SK-N-SH treated with all-trans-retinoic acid at 6 μM for 48 hours (cell line): ENCODE results near the gene CCL4.

Source experiments
- ARNTL ChIP-seq: fragments of 450-650 bp; formaldehyde crosslinking; IDR thresholded peaks from 2 replicates; pipeline ENCODE4 v1.5.0; 2020; ENCODE audit warnings: low read depth, mild to moderate bottlenecking, moderate library complexity, borderline replicate concordance
- CREB5 ChIP-seq: fragments of 250-450 bp; sonication (Bioruptor Pico); IDR thresholded peaks from 2 replicates; pipeline ENCODE4 v1.5.1; 2020; ENCODE audit warnings: low read depth, mild to moderate bottlenecking, moderate library complexity
- ZFP3 ChIP-seq: fragments of 250-450 bp; sonication (Bioruptor Pico); IDR thresholded peaks from 2 replicates; pipeline ENCODE4 v1.5.0; 2020; ENCODE audit warnings: mild to moderate bottlenecking, moderate library complexity
- ZFP30 ChIP-seq: fragments of 450-650 bp; formaldehyde crosslinking; IDR thresholded peaks from 2 replicates; pipeline ENCODE4 v1.5.0; 2022; ENCODE audit warnings: mild to moderate bottlenecking, moderate library complexity
- TF ChIP-seq, protein P1 (sequence below): fragments of 250-450 bp; sonication (Bioruptor Pico); IDR thresholded peaks from 2 replicates; pipeline ENCODE4 v1.5.0; 2020; ENCODE audit warnings: mild to moderate bottlenecking, moderate library complexity
- TF ChIP-seq, protein P2 (sequence below): fragments of 250-450 bp; sonication (Bioruptor Pico); IDR thresholded peaks from 2 replicates; pipeline ENCODE4 v1.8.0; 2020; ENCODE audit warnings: mild to moderate bottlenecking, moderate library complexity, borderline replicate concordance

GRCh38 chr17:36059406-36059805 lies 44.2 kb upstream of the CCL4 start:
- TF ChIP-seq, protein P1, sequence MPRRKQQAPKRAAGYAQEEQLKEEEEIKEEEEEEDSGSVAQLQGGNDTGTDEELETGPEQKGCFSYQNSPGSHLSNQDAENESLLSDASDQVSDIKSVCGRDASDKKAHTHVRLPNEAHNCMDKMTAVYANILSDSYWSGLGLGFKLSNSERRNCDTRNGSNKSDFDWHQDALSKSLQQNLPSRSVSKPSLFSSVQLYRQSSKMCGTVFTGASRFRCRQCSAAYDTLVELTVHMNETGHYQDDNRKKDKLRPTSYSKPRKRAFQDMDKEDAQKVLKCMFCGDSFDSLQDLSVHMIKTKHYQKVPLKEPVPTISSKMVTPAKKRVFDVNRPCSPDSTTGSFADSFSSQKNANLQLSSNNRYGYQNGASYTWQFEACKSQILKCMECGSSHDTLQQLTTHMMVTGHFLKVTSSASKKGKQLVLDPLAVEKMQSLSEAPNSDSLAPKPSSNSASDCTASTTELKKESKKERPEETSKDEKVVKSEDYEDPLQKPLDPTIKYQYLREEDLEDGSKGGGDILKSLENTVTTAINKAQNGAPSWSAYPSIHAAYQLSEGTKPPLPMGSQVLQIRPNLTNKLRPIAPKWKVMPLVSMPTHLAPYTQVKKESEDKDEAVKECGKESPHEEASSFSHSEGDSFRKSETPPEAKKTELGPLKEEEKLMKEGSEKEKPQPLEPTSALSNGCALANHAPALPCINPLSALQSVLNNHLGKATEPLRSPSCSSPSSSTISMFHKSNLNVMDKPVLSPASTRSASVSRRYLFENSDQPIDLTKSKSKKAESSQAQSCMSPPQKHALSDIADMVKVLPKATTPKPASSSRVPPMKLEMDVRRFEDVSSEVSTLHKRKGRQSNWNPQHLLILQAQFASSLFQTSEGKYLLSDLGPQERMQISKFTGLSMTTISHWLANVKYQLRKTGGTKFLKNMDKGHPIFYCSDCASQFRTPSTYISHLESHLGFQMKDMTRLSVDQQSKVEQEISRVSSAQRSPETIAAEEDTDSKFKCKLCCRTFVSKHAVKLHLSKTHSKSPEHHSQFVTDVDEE (CRISPR knock-in tag): no peak
- TF ChIP-seq, protein P2, sequence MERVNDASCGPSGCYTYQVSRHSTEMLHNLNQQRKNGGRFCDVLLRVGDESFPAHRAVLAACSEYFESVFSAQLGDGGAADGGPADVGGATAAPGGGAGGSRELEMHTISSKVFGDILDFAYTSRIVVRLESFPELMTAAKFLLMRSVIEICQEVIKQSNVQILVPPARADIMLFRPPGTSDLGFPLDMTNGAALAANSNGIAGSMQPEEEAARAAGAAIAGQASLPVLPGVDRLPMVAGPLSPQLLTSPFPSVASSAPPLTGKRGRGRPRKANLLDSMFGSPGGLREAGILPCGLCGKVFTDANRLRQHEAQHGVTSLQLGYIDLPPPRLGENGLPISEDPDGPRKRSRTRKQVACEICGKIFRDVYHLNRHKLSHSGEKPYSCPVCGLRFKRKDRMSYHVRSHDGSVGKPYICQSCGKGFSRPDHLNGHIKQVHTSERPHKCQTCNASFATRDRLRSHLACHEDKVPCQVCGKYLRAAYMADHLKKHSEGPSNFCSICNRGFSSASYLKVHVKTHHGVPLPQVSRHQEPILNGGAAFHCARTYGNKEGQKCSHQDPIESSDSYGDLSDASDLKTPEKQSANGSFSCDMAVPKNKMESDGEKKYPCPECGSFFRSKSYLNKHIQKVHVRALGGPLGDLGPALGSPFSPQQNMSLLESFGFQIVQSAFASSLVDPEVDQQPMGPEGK (CRISPR knock-in tag): no peak
- no peak for TF ChIP-seq CREB5 (CRISPR knock-in tag)
- TF ChIP-seq ARNTL: no peak
- no peak for TF ChIP-seq ZFP3 (CRISPR knock-in tag)
- no peak for TF ChIP-seq ZFP30 (CRISPR knock-in tag)
